H1 (cell line): Measurements from ENCODE around the gene CACNA2D3.

Experiments
- EZH2 ChIP-seq: fragments of 200-600 bp; sonication (generic); IDR thresholded peaks from 2 replicates; pipeline ENCODE4 v1.7.1; 2012; ENCODE audit warnings: low read depth, mild to moderate bottlenecking, moderate library complexity, low read length, inconsistent platforms; ENCODE audit not compliant: severe bottlenecking
- JUND ChIP-seq: IDR thresholded peaks from 2 replicates; pipeline ENCODE4 v1.6.1; 2011; ENCODE audit warnings: mild to moderate bottlenecking, improper control_type of control experiment, low read length
- MAFK ChIP-seq: IDR thresholded peaks from 2 replicates; pipeline ENCODE4 v1.6.1; 2012; ENCODE audit warnings: low read depth, mild to moderate bottlenecking, improper control_type of control experiment, low read length
- POLR2A ChIP-seq, 2 experiments: IDR thresholded peaks; 1 replicate in 1 of 2; 2 replicates in 1 of 2; pipeline ENCODE4 v1.6.1; 2011; ENCODE audit warnings: low read depth in 2 of 2, low read length in 2 of 2, mild to moderate bottlenecking in 2 of 2; ENCODE audit errors: control extremely low read depth in 1 of 2
- POLR2AphosphoS5 ChIP-seq: IDR thresholded peaks from 2 replicates; pipeline ENCODE4 v1.6.1; 2011; ENCODE audit warnings: low read depth, low read length
- RFX5 ChIP-seq: IDR thresholded peaks from 2 replicates; pipeline ENCODE4 v1.6.1; 2011; ENCODE audit warnings: low read depth, low read length, improper control_type of control experiment, borderline replicate concordance
- RXRA ChIP-seq: IDR thresholded peaks from 2 replicates; pipeline ENCODE4 v1.6.1; 2011; ENCODE audit warnings: low read depth, mild to moderate bottlenecking, low read length, moderate library complexity; ENCODE audit not compliant: insufficient read depth
- SIRT6 ChIP-seq: IDR thresholded peaks from one replicate; pipeline ENCODE4 v1.7.1; 2012; ENCODE audit warnings: low read length, inconsistent platforms
- SUZ12 ChIP-seq: fragments of 200-600 bp; sonication (generic); IDR thresholded peaks from 2 replicates; pipeline ENCODE4 v1.6.1; 2012; ENCODE audit warnings: mild to moderate bottlenecking, inconsistent platforms, low read length, moderate library complexity, mixed read lengths
- TAF1 ChIP-seq: IDR thresholded peaks from 2 replicates; pipeline ENCODE4 v1.6.1; 2011; ENCODE audit warnings: mild to moderate bottlenecking, low read depth, low read length
- YY1 ChIP-seq: IDR thresholded peaks from 2 replicates; pipeline ENCODE4 v1.6.1; 2011; ENCODE audit warnings: low read depth, mild to moderate bottlenecking, low read length
- ZNF274 ChIP-seq: IDR thresholded peaks from 2 replicates; pipeline ENCODE4 v1.7.0; 2012; ENCODE audit warnings: low read length, borderline replicate concordance; ENCODE audit errors: extremely low read depth
- TF ChIP-seq, protein P1 (sequence below), 3 experiments: IDR thresholded peaks; 1 replicate in 2 of 3; 2 replicates in 1 of 3; pipeline versions ENCODE4 v1.5.1 to v1.6.1; 2011; ENCODE audit warnings: low read length in 3 of 3, mild to moderate bottlenecking in 3 of 3, inconsistent platforms in 2 of 3, low read depth in 1 of 3, moderate library complexity in 1 of 3; ENCODE audit not compliant: insufficient read depth in 1 of 3; ENCODE audit errors: control extremely low read depth in 1 of 3

DNA sequence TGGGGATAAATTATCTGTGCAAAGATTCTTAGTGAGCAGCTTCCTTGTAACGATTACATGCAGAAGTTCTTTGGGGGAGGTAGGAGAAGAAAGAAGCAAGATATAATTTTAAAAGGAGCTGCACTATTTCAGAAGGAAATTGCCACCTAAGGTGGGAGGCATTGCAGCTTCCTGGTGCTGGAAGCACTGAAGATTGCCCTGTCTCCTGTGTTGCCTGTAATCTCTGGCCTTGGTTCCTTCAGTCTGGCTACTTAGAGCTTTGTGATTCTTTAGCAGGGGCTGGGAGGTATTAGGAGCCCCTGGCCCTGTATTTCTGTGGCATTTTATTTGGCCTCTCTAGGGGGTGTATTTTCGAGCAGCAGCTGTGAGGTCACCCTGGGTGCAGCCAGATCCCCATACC is 35.5 kb downstream of the CACNA2D3 start:
- TF ChIP-seq, protein P1, sequence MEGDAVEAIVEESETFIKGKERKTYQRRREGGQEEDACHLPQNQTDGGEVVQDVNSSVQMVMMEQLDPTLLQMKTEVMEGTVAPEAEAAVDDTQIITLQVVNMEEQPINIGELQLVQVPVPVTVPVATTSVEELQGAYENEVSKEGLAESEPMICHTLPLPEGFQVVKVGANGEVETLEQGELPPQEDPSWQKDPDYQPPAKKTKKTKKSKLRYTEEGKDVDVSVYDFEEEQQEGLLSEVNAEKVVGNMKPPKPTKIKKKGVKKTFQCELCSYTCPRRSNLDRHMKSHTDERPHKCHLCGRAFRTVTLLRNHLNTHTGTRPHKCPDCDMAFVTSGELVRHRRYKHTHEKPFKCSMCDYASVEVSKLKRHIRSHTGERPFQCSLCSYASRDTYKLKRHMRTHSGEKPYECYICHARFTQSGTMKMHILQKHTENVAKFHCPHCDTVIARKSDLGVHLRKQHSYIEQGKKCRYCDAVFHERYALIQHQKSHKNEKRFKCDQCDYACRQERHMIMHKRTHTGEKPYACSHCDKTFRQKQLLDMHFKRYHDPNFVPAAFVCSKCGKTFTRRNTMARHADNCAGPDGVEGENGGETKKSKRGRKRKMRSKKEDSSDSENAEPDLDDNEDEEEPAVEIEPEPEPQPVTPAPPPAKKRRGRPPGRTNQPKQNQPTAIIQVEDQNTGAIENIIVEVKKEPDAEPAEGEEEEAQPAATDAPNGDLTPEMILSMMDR (IDR thresholded peaks at IDR 0.05; ENCODE audit: control extremely low read depth in 1 of 3, insufficient read depth in 1 of 3, low read depth in 1 of 3, low read length in 3 of 3), result no peak
- no peak for TF ChIP-seq TAF1
- TF ChIP-seq RFX5, result no peak
- no peak for TF ChIP-seq POLR2A (IDR thresholded peaks at IDR 0.05; ENCODE audit: control extremely low read depth in 1 of 2, low read depth in 2 of 2, low read length in 2 of 2)
- TF ChIP-seq ZNF274, result no peak
- TF ChIP-seq EZH2, result no peak
- no peak for TF ChIP-seq MAFK
- TF ChIP-seq SUZ12, result no peak
- TF ChIP-seq JUND, result no peak
- no peak for TF ChIP-seq YY1
- TF ChIP-seq SIRT6, result no peak
- TF ChIP-seq POLR2AphosphoS5, result no peak
- TF ChIP-seq RXRA, result no peak
